ENCODE results near the gene TIMP2.

DNA sequence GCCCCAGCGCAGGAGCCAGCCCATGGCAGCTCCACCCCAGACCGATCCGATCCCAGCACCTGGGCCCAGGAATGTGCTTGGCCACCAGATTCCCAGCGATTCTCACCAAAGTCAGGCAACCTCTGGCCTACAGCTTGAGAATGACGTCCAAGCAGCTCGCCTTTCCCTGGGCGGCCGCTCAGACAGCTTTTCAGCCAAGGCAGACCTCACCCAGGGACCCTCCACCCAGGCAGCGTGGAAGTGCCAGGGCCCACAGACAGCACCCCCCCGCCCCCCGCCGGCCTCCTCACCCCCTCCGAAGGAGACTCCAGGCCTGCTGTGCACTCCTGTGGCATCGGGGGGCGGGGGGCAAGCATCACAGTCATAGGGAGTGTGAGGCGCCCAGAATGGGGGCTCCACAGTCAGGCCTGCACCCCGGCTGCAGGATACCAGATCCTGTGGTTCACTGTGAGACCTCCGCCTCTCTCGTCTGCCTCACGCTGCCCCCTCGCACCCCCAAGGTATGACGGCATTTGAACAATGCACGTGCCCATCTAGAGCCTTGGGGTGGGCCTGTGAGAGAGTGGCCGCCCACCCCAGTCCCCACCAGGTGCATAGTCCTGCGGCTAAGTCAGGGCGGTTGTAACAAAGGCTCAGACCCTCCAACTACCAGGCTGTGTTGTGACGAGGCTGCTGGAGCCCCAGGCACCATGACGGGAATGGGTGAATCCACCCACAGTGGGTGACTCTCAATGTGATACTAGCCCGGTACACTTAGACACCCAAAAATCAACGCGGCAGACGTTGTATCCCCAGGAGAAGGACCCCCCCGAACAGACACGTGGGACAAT is 28.1 kb downstream of the TIMP2 start:
- TF ChIP-seq POLR2A (IDR thresholded peaks at IDR 0.05; ENCODE audit: low read length) (no peak), RFX5 (IDR thresholded peaks at IDR 0.05) (no peak)
- TF ChIP-seq, protein P1, sequence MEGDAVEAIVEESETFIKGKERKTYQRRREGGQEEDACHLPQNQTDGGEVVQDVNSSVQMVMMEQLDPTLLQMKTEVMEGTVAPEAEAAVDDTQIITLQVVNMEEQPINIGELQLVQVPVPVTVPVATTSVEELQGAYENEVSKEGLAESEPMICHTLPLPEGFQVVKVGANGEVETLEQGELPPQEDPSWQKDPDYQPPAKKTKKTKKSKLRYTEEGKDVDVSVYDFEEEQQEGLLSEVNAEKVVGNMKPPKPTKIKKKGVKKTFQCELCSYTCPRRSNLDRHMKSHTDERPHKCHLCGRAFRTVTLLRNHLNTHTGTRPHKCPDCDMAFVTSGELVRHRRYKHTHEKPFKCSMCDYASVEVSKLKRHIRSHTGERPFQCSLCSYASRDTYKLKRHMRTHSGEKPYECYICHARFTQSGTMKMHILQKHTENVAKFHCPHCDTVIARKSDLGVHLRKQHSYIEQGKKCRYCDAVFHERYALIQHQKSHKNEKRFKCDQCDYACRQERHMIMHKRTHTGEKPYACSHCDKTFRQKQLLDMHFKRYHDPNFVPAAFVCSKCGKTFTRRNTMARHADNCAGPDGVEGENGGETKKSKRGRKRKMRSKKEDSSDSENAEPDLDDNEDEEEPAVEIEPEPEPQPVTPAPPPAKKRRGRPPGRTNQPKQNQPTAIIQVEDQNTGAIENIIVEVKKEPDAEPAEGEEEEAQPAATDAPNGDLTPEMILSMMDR (IDR thresholded peaks at IDR 0.05): no peak
- TF ChIP-seq, protein P2, sequence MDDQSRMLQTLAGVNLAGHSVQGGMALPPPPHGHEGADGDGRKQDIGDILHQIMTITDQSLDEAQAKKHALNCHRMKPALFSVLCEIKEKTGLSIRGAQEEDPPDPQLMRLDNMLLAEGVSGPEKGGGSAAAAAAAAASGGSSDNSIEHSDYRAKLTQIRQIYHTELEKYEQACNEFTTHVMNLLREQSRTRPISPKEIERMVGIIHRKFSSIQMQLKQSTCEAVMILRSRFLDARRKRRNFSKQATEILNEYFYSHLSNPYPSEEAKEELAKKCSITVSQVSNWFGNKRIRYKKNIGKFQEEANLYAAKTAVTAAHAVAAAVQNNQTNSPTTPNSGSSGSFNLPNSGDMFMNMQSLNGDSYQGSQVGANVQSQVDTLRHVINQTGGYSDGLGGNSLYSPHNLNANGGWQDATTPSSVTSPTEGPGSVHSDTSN (IDR thresholded peaks at IDR 0.05): no peak
